Activated CD4-positive, alpha-beta T cell treated with anti-CD3 and anti-CD28 coated beads for 36 hours (primary cell): ENCODE data around the gene TTC32. TPM values are rescaled to one million over a fixed set of nuclear protein-coding genes. Genes with fewer than 3 reads are reported as not detected.
"Not testable (repeated sequence)": the region's sequence is repeated elsewhere in the genome, so short reads cannot be mapped to it uniquely, and the experiment has no call there.

Source experiments
- ATAC-seq: fragments of 200-7000 bp; cut with Tn5 transposase; one replicate; pipeline ENCODE4 v1.10.0; 2021; ENCODE audit warnings: mild to moderate bottlenecking, moderate library complexity
- CTCF ChIA-PET: fragments of 350-600 bp; sonication (Branson Sonifier 250); formaldehyde crosslinking; loops from one replicate; lab custom pipeline; 2021; ENCODE audit warnings: antibody characterized with exemption; lab: Charles Lee
- POLR2A ChIA-PET: fragments of 350-600 bp; sonication (Branson Sonifier 250); formaldehyde crosslinking; loops from one replicate; lab custom pipeline; 2021; ENCODE audit warnings: antibody characterized with exemption, inconsistent platforms; lab: Charles Lee
- DNase-seq: peaks from one replicate; pipeline ENCODE4 v3.0.0-alpha.2; 2020
- H3K27ac Mint-ChIP-seq: one replicate; pipeline ENCODE4 v1.8.0; 2021; ENCODE audit warnings: mixed read lengths
- H3K27me3 Mint-ChIP-seq: one replicate; pipeline ENCODE4 v1.8.0; 2021; ENCODE audit warnings: mixed read lengths
- H3K36me3 Mint-ChIP-seq: one replicate; pipeline ENCODE4 v1.8.0; 2021; ENCODE audit warnings: low read depth, mixed read lengths
- H3K4me1 Mint-ChIP-seq: one replicate; pipeline ENCODE4 v1.8.0; 2021; ENCODE audit warnings: mixed read lengths
- H3K4me3 Mint-ChIP-seq: one replicate; pipeline ENCODE4 v1.8.0; 2021; ENCODE audit warnings: mild to moderate bottlenecking, moderate library complexity, mixed read lengths
- H3K9me3 Mint-ChIP-seq: one replicate; pipeline ENCODE4 v1.8.0; 2021; ENCODE audit warnings: low read depth, mixed read lengths
- intact Hi-C, 2 experiments: fragments of 100-400 bp; cut with DNase I in 1 of 2; cut with micrococcal nuclease in 1 of 2; formaldehyde crosslinking; loops; one replicate each; pipeline versions ENCODE4 v1.14.2 to v1.15.1; 2022 to 2024; cut with DNase I, micrococcal nuclease
- total RNA-seq, 2 experiments: library from RNA; stranded (reverse); gene quantifications; one replicate each; pipeline ENCODE4 v1.2.3, GENCODE V29; 2021

TTC32 gene
- total RNA-seq, 2 experiments from 2014 or later = 8.8 to 15.7 TPM

GRCh38 chr2:19898592-19899329 is 3.0 kb downstream of the TTC32 start:
- ChIA-PET CTCF (interaction anchor here (0.6 to 0.8 kb wide), 3 partner anchors 162 to 1403 kb away, joined by 3 read pairs; no protein-coding TSS in a partner anchor), POLR2A (no interaction called here)
- DNase-seq (no peak), ATAC-seq (no peak)
- Mint-ChIP-seq H3K4me1 (peaks cover 61% of the 10 kb centered on the region), H3K27ac (peak overlapping the region; percentile 10), H3K27me3 (no peaks in the 10 kb centered on the region), H3K36me3 (peaks cover 22% of the 10 kb centered on the region), H3K9me3 (no peaks in the 10 kb centered on the region), H3K4me3 (peak overlapping the region; percentile 12)
- intact Hi-C loops = no loop called here

DNA sequence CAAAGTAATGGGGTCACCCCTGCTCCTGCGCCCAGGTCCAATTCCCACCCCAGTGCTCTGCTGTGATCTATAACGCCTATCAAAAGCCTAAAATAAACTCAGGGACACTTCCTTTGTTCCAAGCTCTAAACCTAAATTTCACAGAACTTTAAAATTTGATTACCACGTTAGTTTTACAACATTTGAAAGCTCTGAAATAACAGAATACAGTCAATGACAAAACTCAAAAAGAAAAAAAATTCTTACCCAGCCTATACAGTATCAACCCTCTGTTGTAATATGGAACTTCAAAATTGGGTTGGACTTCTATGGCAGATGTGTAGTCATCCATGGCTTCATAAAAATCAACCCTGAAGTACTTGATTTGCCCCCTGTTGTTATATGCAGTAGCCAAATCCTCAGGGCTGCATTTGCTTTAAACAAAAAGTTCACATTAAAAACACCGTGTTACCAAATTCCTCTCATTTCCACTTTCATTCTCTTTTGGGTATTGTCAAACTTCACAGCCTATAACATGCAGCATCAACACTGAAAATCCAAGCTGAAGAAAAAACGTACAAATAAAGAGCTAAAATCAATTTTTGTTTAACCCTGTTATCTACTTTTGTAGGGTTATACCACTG is 4.0 kb downstream of the TTC32 start:
- intact Hi-C loops = no loop called here
- no peaks in the 10 kb centered on the region for H3K27me3 Mint-ChIP-seq

GRCh38 chr2:19895535-19895934 is 6.2 kb downstream of the TTC32 start:
- no peak for DNase-seq
- peak; percentile 39 for ATAC-seq
- Mint-ChIP-seq H3K9me3 (no peaks in the 10 kb centered on the region), H3K4me1 (peaks cover 66% of the 10 kb centered on the region), H3K36me3 (peaks cover 27% of the 10 kb centered on the region), H3K27ac (peak overlapping the region; percentile 58), H3K27me3 (no peaks in the 10 kb centered on the region), H3K4me3 (no peak overlapping the region)
- ChIA-PET POLR2A (interaction anchor here (0.7 kb wide), 1 partner anchor 458 kb away, joined by 3 read pairs; no protein-coding TSS in a partner anchor), CTCF (interaction anchor here (1.7 kb wide), 1 partner anchor 21 kb away, joined by 4 read pairs; no protein-coding TSS in a partner anchor)
- intact Hi-C loops = no loop called here

More for the DNA sequence above, 4.0 kb downstream of the TTC32 start:
- peak overlapping the region; percentile 63 for H3K27ac Mint-ChIP-seq
- ChIA-PET POLR2A (no interaction called here), CTCF (interaction anchor here (0.5 to 0.8 kb wide), 2 partner anchors 107 to 820 kb away, joined by 3 read pairs; no protein-coding TSS in a partner anchor)
- no peak for DNase-seq
- peaks cover 59% of the 10 kb centered on the region for H3K4me1 Mint-ChIP-seq
- no peak for ATAC-seq
- peaks cover 25% of the 10 kb centered on the region for H3K36me3 Mint-ChIP-seq
- no peaks in the 10 kb centered on the region for H3K9me3 Mint-ChIP-seq
- H3K4me3 Mint-ChIP-seq = peak overlapping the region; percentile 10

- no peak overlapping the region for H3K4me3 Mint-ChIP-seq
- H3K9me3 Mint-ChIP-seq = no peaks in the 10 kb centered on the region
- ATAC-seq (no peak), DNase-seq (no peak)
- H3K27ac Mint-ChIP-seq = peak overlapping the region; percentile 45
- H3K27me3 Mint-ChIP-seq = no peaks in the 10 kb centered on the region
- peaks cover 27% of the 10 kb centered on the region for H3K36me3 Mint-ChIP-seq
- POLR2A ChIA-PET = no interaction called here
- intact Hi-C loops = no loop called here
- CTCF ChIA-PET = interaction anchor here (1.2 to 1.7 kb wide), 2 partner anchors 9 to 20 kb away, joined by 4 read pairs; no protein-coding TSS in a partner anchor
- peaks cover 63% of the 10 kb centered on the region for H3K4me1 Mint-ChIP-seq
Measured at GRCh38 chr2:19894134-19894792, 7.5 kb downstream of the TTC32 start.

DNA sequence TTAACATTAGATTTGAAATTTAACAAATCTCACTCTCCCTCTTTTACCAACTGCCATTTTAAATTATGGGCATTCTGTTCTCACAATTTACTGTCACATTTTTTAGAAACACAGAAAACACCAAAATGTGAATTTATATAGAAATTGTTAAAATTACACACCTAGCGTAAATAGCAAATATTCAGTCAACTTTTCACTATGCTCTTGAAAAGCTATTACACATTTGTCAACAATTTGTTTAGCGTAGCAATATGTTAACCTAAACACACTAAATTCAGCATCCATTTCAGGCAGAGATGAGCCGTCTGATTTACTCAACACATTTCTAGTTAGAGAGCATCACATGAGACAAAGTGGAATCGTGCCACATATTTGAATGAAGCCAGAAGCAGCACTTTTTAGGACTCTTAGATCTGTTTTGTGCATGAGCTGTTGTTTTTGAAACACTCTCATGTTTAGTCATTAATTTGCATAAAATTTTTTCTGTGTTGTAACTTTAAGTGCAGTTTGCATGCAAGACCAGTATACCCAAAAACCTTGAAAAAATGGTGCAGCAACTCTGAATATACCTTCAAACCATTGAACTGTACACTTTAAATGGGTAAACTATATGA is 8.2 kb downstream of the TTC32 start:
- no peaks in the 10 kb centered on the region for H3K27me3 Mint-ChIP-seq
- peaks cover 23% of the 10 kb centered on the region for H3K36me3 Mint-ChIP-seq
- H3K9me3 Mint-ChIP-seq = no peaks in the 10 kb centered on the region
- ATAC-seq (peak; percentile 37), DNase-seq (no peak)
- H3K4me3 Mint-ChIP-seq = no peak overlapping the region
- H3K27ac Mint-ChIP-seq = no peak overlapping the region
- intact Hi-C loops = no loop called here
- CTCF ChIA-PET = interaction anchor here (1.2 kb wide), 1 partner anchor 9 kb away, joined by 4 read pairs; no protein-coding TSS in a partner anchor
- POLR2A ChIA-PET = no interaction called here
- peaks cover 61% of the 10 kb centered on the region for H3K4me1 Mint-ChIP-seq

DNA sequence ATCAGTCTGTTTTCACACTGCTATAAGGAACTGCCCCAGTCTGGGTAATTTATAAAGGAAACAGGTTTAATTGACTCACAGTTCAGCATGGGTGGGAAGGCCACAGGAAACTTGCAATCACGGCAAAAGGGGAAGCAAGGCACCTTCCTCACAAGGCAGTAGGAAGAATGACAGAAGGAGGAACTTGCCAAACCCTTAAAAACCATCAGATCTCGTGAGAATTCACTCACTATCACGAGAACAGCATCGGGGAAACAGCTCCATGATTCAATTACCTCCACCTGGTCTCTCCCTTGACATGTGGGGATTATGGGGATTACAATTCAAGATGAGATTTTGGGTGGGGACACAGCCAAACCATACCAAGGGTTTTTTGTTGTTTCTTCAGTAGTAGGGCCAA is 9.8 kb downstream of the TTC32 start:
- intact Hi-C loops, H3K4me3 Mint-ChIP-seq, POLR2A ChIA-PET, CTCF ChIA-PET, DNase-seq, H3K27me3 Mint-ChIP-seq, H3K9me3 Mint-ChIP-seq: not testable (repeated sequence)
- peaks cover 47% of the 10 kb centered on the region for H3K4me1 Mint-ChIP-seq
- peak; percentile 6 for ATAC-seq
- peaks cover 20% of the 10 kb centered on the region for H3K36me3 Mint-ChIP-seq
- peak overlapping the region; percentile 1 for H3K27ac Mint-ChIP-seq

- H3K9me3 Mint-ChIP-seq = no peaks in the 10 kb centered on the region
- CTCF ChIA-PET = no interaction called here
- peaks cover 33% of the 10 kb centered on the region for H3K4me1 Mint-ChIP-seq
- no peak overlapping the region for H3K4me3 Mint-ChIP-seq
- no peak for ATAC-seq
- DNase-seq = no peak
- POLR2A ChIA-PET = no interaction called here
- H3K27me3 Mint-ChIP-seq = no peaks in the 10 kb centered on the region
- peaks cover 11% of the 10 kb centered on the region for H3K36me3 Mint-ChIP-seq
- intact Hi-C loops = no loop called here
- H3K27ac Mint-ChIP-seq = no peak overlapping the region
Measured at GRCh38 chr2:19890104-19890503, 11.7 kb downstream of the TTC32 start.

DNA sequence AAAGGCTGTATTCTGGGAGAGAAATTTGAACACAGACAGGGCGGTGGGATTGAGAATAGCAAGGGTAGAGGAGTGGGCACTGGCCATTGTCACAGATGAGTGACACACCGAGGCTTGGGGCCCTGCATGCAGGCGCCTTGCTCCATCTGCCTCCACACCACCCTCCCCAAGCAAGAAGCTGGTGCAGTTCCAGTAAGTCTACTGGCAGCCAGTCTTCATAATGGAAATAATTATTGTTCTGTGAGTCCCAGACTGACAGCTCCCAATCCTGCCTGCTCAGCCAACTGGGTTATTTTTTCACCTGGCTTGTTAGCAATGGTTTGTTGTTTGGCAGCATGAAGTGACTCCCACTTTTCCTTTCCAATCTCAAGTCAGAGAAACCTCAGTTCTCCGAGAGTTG is 13.0 kb downstream of the TTC32 start:
- no peak for ATAC-seq

GRCh38 chr2:19887510-19887909 is 14.3 kb downstream of the TTC32 start:
- DNase-seq = no peak
- Mint-ChIP-seq H3K9me3 (no peaks in the 10 kb centered on the region), H3K4me1 (peaks cover 11% of the 10 kb centered on the region), H3K36me3 (peaks cover 5% of the 10 kb centered on the region), H3K4me3 (no peak overlapping the region), H3K27me3 (no peaks in the 10 kb centered on the region), H3K27ac (no peak overlapping the region)
- ChIA-PET POLR2A (no interaction called here), CTCF (no interaction called here)
- no peak for ATAC-seq
- intact Hi-C loops = no loop called here

More for the DNA sequence above, 13.0 kb downstream of the TTC32 start:
- CTCF ChIA-PET = interaction anchor here (0.7 to 0.8 kb wide), 2 partner anchors 11 to 146 kb away, joined by 3 to 4 read pairs; no protein-coding TSS in a partner anchor
- Mint-ChIP-seq H3K27me3 (no peaks in the 10 kb centered on the region), H3K4me1 (peaks cover 20% of the 10 kb centered on the region), H3K4me3 (no peak overlapping the region), H3K27ac (no peak overlapping the region), H3K36me3 (peaks cover 10% of the 10 kb centered on the region), H3K9me3 (no peaks in the 10 kb centered on the region)
- intact Hi-C loops = no loop called here
- no peak for DNase-seq
- POLR2A ChIA-PET = no interaction called here

DNA sequence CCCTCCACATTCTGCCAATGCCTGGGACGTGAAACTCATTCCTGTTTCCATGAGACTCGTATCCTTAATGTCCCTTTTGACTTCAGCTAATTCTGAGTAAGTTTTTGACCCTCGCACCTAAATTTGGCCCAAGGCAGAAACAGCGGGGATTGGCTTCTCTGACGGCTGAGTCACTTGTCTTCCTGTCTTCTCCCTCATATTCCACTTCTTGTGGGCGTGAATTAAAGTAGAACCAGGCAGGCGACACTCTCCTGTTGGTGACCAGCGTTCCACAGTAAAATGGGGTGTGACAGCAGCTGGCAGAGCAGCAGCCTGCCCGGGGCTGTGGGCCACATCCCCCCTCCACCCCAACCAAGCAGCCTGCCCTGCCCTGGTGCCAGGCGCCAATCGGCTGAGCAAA is 15.5 kb downstream of the TTC32 start:
- POLR2A ChIA-PET = no interaction called here
- no peaks in the 10 kb centered on the region for H3K27me3 Mint-ChIP-seq
- H3K4me3 Mint-ChIP-seq = no peak overlapping the region
- ATAC-seq (no peak), DNase-seq (no peak)
- no peak overlapping the region for H3K27ac Mint-ChIP-seq
- intact Hi-C loops = no loop called here
- H3K9me3 Mint-ChIP-seq = no peaks in the 10 kb centered on the region
- H3K36me3 Mint-ChIP-seq = no peaks in the 10 kb centered on the region
- CTCF ChIA-PET = interaction anchor here (1.1 to 1.4 kb wide), 2 partner anchors 14 to 78 kb away, joined by 3 to 4 read pairs; no protein-coding TSS in a partner anchor
- H3K4me1 Mint-ChIP-seq = peaks cover 4% of the 10 kb centered on the region

DNA sequence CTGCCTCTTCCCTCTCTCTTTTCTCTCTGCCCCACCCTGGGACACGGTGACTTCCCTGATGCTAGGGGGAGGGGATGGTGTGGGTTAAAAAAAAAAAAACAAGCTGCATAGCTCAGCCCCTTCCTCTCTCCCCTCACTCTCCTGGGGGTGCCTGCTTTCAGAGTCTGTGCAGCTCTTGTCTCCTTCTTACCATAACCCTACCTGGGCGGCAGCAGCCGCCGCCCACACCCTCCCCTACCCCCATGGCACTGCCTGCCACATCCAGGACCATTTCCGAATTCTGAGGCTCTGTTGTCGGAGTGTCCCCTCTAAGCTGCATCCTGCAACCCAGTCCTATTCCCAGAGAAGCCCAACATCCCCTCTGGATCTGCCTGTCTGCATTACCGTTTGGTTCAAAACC is 16.0 kb downstream of the TTC32 start:
- peaks cover 4% of the 10 kb centered on the region for H3K4me1 Mint-ChIP-seq
- ATAC-seq = no peak
- no peaks in the 10 kb centered on the region for H3K9me3 Mint-ChIP-seq
- CTCF ChIA-PET = interaction anchor here (0.7 to 1.4 kb wide), 4 partner anchors 14 to 361 kb away, joined by 3 to 4 read pairs (median 3); no protein-coding TSS in a partner anchor
- intact Hi-C loops = no loop called here
- DNase-seq = no peak
- POLR2A ChIA-PET = no interaction called here
- H3K27me3 Mint-ChIP-seq = no peaks in the 10 kb centered on the region
- no peak overlapping the region for H3K4me3 Mint-ChIP-seq
- no peak overlapping the region for H3K27ac Mint-ChIP-seq
- H3K36me3 Mint-ChIP-seq = no peaks in the 10 kb centered on the region
